C4-2B (cell line): ENCODE data around the gene BLOC1S1.
"Not testable (repeated sequence)": the region's sequence is repeated elsewhere in the genome, so short reads cannot be mapped to it uniquely, and the experiment has no call there.

Experiments
- H3K27ac ChIP-seq: fragments of 450-650 bp; 2 replicates; pipeline ENCODE4 v1.5.1; 2017
- CTCF ChIP-seq: fragments of 450-650 bp; conservative IDR thresholded peaks from 2 replicates; pipeline ENCODE4 v1.5.1; 2017; ENCODE audit warnings: mild to moderate bottlenecking
- ZFX ChIP-seq: fragments of 450-650 bp; IDR thresholded peaks from 2 replicates; pipeline ENCODE4 v1.6.1; 2017

BLOC1S1 gene

GRCh38 chr12:55745361-55746173 is 29.7 kb downstream of the BLOC1S1 start:
- TF ChIP-seq ZFX, result no peak
- no peak for TF ChIP-seq CTCF
- H3K27ac ChIP-seq, result no peak overlapping the region

GRCh38 chr12:55746174-55746912 is 30.5 kb downstream of the BLOC1S1 start:
- TF ChIP-seq ZFX, result no peak
- no peak for TF ChIP-seq CTCF
- no peak overlapping the region for H3K27ac ChIP-seq

GRCh38 chr12:55746913-55747231 is 31.0 kb downstream of the BLOC1S1 start:
- no peak overlapping the region for H3K27ac ChIP-seq
- TF ChIP-seq ZFX, result no peak
- TF ChIP-seq CTCF, result no peak

GRCh38 chr12:55748230-55748993 is 32.6 kb downstream of the BLOC1S1 start:
- TF ChIP-seq CTCF (no peak), ZFX (no peak)
- no peak overlapping the region for H3K27ac ChIP-seq

GRCh38 chr12:55755246-55755645 is 39.4 kb downstream of the BLOC1S1 start:
- H3K27ac ChIP-seq, result no peak overlapping the region
- no peak for TF ChIP-seq CTCF
- TF ChIP-seq ZFX, result no peak

- H3K27ac ChIP-seq, result no peak overlapping the region
- TF ChIP-seq ZFX (no peak), CTCF (no peak)
Observed at GRCh38 chr12:55757701-55758100, 41.9 kb downstream of the BLOC1S1 start.

GRCh38 chr12:55758575-55758974 is 42.7 kb downstream of the BLOC1S1 start:
- not testable (repeated sequence) for H3K27ac ChIP-seq
